Pancreas (tissue), 10 donors: ENCODE data around the gene F2R. TPM values are rescaled to one million over a fixed set of nuclear protein-coding genes. Genes with fewer than 3 reads are reported as not detected.

ENCODE experiments used
- ATAC-seq, 4 donors: fragments of 200-7000 bp; cut with Tn5 transposase; one replicate each; pipeline versions ENCODE4 v1.8.0 to v1.9.1; 2020; ENCODE audit warnings: mild to moderate bottlenecking in 4 of 4, moderate library complexity in 4 of 4
- DNase-seq, 6 donors: peaks; one replicate each; pipeline ENCODE4 v3.0.0-alpha.2; 2020
- FAIRE-seq: peaks from 2 replicates; lab custom pipeline; 2012; peaks lifted over from hg19 to GRCh38; lab: Jason Lieb, UNC
- H3K27ac ChIP-seq, 4 donors: fragments of 200-600 bp; sonication (generic); 1 replicate in 3 of 4; 2 replicates in 1 of 4; pipeline versions ENCODE4 v1.5.0 to v1.8.0; 2020
- H3K27me3 ChIP-seq, 4 donors: fragments of 200-600 bp; one replicate each; pipeline ENCODE4 v1.8.0; 2021
- H3K36me3 ChIP-seq, 3 donors: fragments of 200-600 bp; sonication (generic) in 1 of 3; one replicate each; pipeline versions ENCODE4 v1.5.0 to v1.8.0; 2020 to 2021
- H3K4me1 ChIP-seq, 3 donors: fragments of 200-600 bp; one replicate each; pipeline ENCODE4 v1.8.0; 2021
- H3K4me3 ChIP-seq, 4 donors: fragments of 200-600 bp; sonication (generic) in 2 of 4; one replicate each; pipeline versions ENCODE4 v1.5.0 to v1.8.0; 2020 to 2021
- H3K9me3 ChIP-seq, 4 donors: fragments of 200-600 bp; one replicate each; pipeline ENCODE4 v1.8.0; 2021
- WGBS, 2 donors: extraction: QIAGEN DNeasy Blood & Tissue Kit; methylation state at CpG; one replicate each; pipeline ENCODE4 v1.1.7; 2013; 5-methylcytosine and 5-hydroxymethylcytosine counted together
- intact Hi-C, 3 donors: fragments of 100-400 bp; cut with DNase I; formaldehyde crosslinking; loops; one replicate each; pipeline versions ENCODE4 v1.11.1 to v1.14.2; 2022
- polyA plus RNA-seq, 2 donors: library from polyadenylated mRNA; stranded (reverse); fragments of 200-250 nt; gene quantifications; one replicate each; pipeline ENCODE4 v1.2.3, GENCODE V29; 2013
- total RNA-seq, 6 donors: library from RNA; stranded (reverse); fragmentation: NEBNext Ultra II Directional in 4 of 6; extraction: Animal tissue kit (Norgen Biotek cat#: 25700) in 4 of 6; gene quantifications; one replicate each; pipeline versions ENCODE4 v1.2.1 to v1.2.4, GENCODE V29; 2021 to 2023
- TF ChIP-seq, protein P1 (sequence below), 4 donors: fragments of 200-600 bp; sonication (generic) in 3 of 4; IDR thresholded peaks; one replicate each; pipeline versions ENCODE4 v1.5.0 to v1.8.0; 2021; ENCODE audit warnings: antibody characterized with exemption in 4 of 4
- donor health status: healthy with polysubstance abuse.
- donor health status: DM: no; HTN: no; CAD: no; lungs with moderate emphysema.
- donor health status: DM: no; HTN: no; CAD: no.
- donor health status: control.
- donor health status: control.
- donor health status: Bipolar disorder and iron deficiency.
- donor health status: DM: yes; HTN: yes; CAD: no.
- donor health status: DM: no; HTN: no; CAD: no.
- donor health status: DM: no; HTN: no; CAD: no.
- donor health status: DM: yes; HTN: yes; CAD: no.

Gene F2R
- total and polyA plus RNA-seq, 8 donors, result 0.38 to 15.0 (median 1.7) TPM

DNA sequence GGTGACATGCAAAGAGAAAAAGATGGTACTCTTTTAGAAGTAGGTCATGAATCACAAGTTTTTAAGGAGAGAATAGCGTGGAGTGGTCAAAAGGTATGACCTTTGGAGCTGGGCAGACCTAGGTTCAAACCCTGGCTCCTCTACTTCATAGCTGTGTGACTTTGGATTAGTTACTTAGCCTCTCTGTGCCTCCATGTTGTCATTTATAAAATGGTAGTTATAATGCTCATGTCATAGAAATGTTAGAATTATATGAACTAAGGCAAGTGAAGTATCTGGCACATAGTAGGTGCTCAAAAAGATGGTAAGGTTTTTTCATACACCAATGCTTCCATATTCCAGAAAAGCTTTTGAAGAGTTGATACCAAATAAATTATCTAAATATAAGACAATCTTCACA lies 7.3 kb downstream of the F2R start:
- Histone ChIP-seq H3K9me3 (no peaks in the 10 kb centered on the region), H3K4me1 (no peaks in the 10 kb centered on the region), H3K4me3 (no peak overlapping the region), H3K36me3 (no peaks in the 10 kb centered on the region), H3K27ac (no peak overlapping the region), H3K27me3 (no peaks in the 10 kb centered on the region)
- FAIRE-seq, result no peak
- no peak for DNase-seq
- WGBS, 2 donors, result 50 to 69% methylated on average over 1 of the region's 1 CpG
- TF ChIP-seq, protein P1, sequence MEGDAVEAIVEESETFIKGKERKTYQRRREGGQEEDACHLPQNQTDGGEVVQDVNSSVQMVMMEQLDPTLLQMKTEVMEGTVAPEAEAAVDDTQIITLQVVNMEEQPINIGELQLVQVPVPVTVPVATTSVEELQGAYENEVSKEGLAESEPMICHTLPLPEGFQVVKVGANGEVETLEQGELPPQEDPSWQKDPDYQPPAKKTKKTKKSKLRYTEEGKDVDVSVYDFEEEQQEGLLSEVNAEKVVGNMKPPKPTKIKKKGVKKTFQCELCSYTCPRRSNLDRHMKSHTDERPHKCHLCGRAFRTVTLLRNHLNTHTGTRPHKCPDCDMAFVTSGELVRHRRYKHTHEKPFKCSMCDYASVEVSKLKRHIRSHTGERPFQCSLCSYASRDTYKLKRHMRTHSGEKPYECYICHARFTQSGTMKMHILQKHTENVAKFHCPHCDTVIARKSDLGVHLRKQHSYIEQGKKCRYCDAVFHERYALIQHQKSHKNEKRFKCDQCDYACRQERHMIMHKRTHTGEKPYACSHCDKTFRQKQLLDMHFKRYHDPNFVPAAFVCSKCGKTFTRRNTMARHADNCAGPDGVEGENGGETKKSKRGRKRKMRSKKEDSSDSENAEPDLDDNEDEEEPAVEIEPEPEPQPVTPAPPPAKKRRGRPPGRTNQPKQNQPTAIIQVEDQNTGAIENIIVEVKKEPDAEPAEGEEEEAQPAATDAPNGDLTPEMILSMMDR (IDR thresholded peaks at IDR 0.05), result no peak
- intact Hi-C loops, result no loop called here
- no peak for ATAC-seq

DNA sequence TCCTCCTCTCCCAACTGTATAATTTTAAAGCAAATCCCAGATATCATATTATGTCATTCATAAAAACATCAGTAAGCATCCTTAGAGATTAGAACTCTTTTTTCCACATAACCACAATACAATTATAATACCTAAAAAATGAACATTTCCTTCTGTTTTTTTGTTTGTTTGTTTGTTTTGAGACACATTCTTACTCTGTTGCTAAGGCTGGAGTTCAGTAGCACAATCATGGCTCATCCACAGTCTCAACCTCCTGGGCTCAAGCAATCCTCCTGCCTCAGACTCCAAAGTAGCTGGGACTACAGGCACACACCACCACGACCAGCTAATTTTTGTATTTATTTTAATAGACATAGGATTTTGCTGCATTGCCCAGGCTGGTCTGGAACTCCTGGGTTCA lies 8.0 kb downstream of the F2R start:
- Histone ChIP-seq H3K27me3 (no peaks in the 10 kb centered on the region), H3K4me3 (no peak overlapping the region), H3K9me3 (no peaks in the 10 kb centered on the region), H3K27ac (no peak overlapping the region), H3K36me3 (no peaks in the 10 kb centered on the region), H3K4me1 (no peaks in the 10 kb centered on the region)
- intact Hi-C loops, result no loop called here
- ATAC-seq, result no peak
- TF ChIP-seq, protein P1 (IDR thresholded peaks at IDR 0.05), result no peak
- no peak for FAIRE-seq
- WGBS, 2 donors, result 44 to 46% methylated on average over 1 of the region's 1 CpG
- DNase-seq, result no peak

DNA sequence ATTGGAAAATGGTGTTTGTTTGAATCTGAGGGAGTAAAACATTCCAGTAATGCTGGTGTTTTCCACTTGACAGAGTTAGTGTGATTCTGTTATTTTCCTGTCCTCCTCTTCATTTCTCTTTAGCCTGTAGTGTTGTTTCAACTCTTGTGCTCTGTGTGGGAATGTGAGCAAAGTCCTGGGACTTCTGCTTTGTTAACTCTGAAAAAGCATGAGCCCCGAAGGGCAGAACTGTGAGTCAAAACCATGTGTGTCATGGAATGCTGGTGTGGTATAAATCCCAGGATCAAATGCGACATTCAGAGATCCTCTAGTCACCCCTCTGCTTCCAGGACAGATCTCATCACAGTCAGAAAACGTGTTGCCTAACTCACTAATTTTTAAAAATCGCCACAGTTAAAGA lies 8.9 kb downstream of the F2R start:
- Histone ChIP-seq H3K27me3 (no peaks in the 10 kb centered on the region), H3K27ac (no peak overlapping the region), H3K36me3 (no peaks in the 10 kb centered on the region), H3K4me3 (no peak overlapping the region), H3K9me3 (no peaks in the 10 kb centered on the region), H3K4me1 (no peaks in the 10 kb centered on the region)
- WGBS, 2 donors, result 74 to 82% methylated on average over 4 of the region's 4 CpGs
- FAIRE-seq (no peak), DNase-seq (no peak), ATAC-seq (no peak)
- TF ChIP-seq, protein P1 (IDR thresholded peaks at IDR 0.05), result no peak
- intact Hi-C loops, result no loop called here

DNA sequence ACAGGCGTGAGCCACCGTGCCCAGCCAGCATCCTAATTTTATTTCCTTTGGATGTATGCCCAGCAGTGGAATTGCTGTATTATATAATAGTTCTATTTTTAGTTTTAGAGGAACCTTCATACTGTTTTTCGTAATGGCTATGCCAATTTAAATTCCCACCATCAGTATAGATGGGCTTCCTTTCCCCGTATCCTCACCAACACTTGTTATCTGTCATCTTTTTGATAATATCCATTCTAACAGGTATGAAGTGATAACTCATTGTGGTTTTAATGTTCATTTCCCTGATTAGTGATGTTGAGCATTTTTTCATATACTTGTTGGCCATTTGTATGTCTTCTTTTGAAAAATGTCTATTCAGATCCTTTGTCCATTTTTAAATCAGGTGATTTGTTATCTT lies 13.0 kb downstream of the F2R start:
- DNase-seq (no peak), FAIRE-seq (no peak), ATAC-seq (no peak)
- Histone ChIP-seq H3K36me3 (no peaks in the 10 kb centered on the region), H3K4me3 (no peak overlapping the region), H3K27me3 (no peaks in the 10 kb centered on the region), H3K27ac (no peak overlapping the region), H3K9me3 (no peaks in the 10 kb centered on the region), H3K4me1 (no peaks in the 10 kb centered on the region)
- TF ChIP-seq, protein P1 (IDR thresholded peaks at IDR 0.05), result no peak
- intact Hi-C loops, result no loop called here
- WGBS, 2 donors, result 45 to 55% methylated on average over 4 of the region's 4 CpGs

DNA sequence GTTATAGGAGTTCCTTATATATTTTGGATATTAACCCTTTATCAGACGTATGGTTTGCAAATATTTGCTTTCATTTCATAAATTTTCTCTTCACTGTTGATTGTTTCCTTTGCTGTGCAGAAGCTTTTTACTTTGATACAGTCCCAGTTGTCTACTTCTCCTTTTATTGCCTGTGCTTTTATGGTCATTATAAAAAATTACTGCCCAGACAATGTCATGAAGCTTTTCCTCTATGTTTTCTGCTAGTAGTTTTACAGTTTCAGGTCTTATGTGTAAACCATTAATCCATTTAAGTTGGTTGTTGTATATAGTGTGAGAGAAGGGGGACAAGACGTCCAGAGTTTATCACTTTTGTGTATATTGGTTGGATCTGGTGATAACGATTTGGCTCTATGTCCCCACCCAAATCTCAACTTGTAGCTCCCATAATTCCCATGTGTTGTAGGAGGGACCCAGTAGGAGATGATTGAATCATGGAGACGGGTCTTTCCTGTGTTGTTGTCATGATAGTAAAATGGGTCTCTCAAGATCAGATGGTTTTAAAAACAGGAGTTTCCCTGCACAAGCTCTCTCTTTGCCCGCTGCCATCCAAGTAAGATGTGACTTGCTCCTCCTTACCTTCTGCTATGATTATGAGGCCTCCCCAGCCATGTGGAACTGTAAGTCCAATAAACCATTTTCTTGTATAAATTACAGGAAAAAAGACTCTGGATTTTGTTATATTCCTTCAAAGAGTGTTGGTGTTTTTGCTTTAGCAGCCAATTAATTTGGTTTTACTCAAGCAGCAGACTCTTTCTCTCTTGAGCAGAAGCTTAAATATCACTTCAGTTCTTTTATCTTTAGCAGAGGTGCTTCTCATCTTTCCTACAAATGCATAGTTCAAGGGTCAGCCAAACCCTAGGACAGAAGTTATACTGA lies 13.7 kb downstream of the F2R start:
- DNase-seq (no peak), ATAC-seq (no peak), FAIRE-seq (no peak)
- no peak overlapping the region for H3K4me3 ChIP-seq
- H3K4me1 ChIP-seq, result no peaks in the 10 kb centered on the region
- H3K27ac ChIP-seq, result no peak overlapping the region
- no peaks in the 10 kb centered on the region for H3K9me3 ChIP-seq
- TF ChIP-seq, protein P1 (IDR thresholded peaks at IDR 0.05), result no peak
- no peaks in the 10 kb centered on the region for H3K36me3 ChIP-seq
- no peaks in the 10 kb centered on the region for H3K27me3 ChIP-seq
- WGBS, 2 donors, result 78 to 83% methylated on average over 5 of the region's 5 CpGs
- intact Hi-C loops, result no loop called here
